GM12878 (cell line): ENCODE data around the gene BRAF. TPM values are rescaled to one million over a fixed set of nuclear protein-coding genes. Genes with fewer than 3 reads are reported as not detected.

Experiments
- BCL3 ChIP-seq: IDR thresholded peaks from 2 replicates; pipeline ENCODE4 v1.6.1; 2011; ENCODE audit warnings: borderline replicate concordance, low read depth, mild to moderate bottlenecking, moderate library complexity, low read length; ENCODE audit not compliant: insufficient read depth, poor library complexity, severe bottlenecking
- ESRRA ChIP-seq: IDR thresholded peaks from 2 replicates; pipeline ENCODE4 v1.6.1; 2012; ENCODE audit warnings: mild to moderate bottlenecking, low read length, improper control_type of control experiment
- HDAC2 ChIP-seq: fragments of 200-600 bp; sonication (generic); IDR thresholded peaks from 2 replicates; pipeline ENCODE4 v1.6.1; 2017
- HDAC6 ChIP-seq: fragments of 200-600 bp; sonication (generic); IDR thresholded peaks from one replicate; pipeline ENCODE4 v1.8.0; 2017; ENCODE audit warnings: antibody characterized with exemption; ENCODE audit not compliant: unreplicated experiment
- HDGF ChIP-seq: fragments of 450-650 bp; IDR thresholded peaks from 2 replicates; pipeline ENCODE4 v1.6.1; 2016; ENCODE audit warnings: antibody characterized with exemption
- MTA2 ChIP-seq: fragments of 450-650 bp; IDR thresholded peaks from 2 replicates; pipeline ENCODE4 v1.6.1; 2016; ENCODE audit warnings: low read depth, mild to moderate bottlenecking, moderate library complexity
- NFYA ChIP-seq: IDR thresholded peaks from 2 replicates; pipeline ENCODE4 v1.6.1; 2011; ENCODE audit warnings: low read depth, mild to moderate bottlenecking, low read length, improper control_type of control experiment, borderline replicate concordance
- PAX5 ChIP-seq: IDR thresholded peaks from 2 replicates; pipeline ENCODE4 v1.6.1; 2011; ENCODE audit warnings: low read depth, low read length, borderline replicate concordance
- PML ChIP-seq: IDR thresholded peaks from 2 replicates; pipeline ENCODE4 v1.6.1; 2012; ENCODE audit warnings: low read length, inconsistent platforms
- POLR2AphosphoS5 ChIP-seq: IDR thresholded peaks from 2 replicates; pipeline ENCODE4 v1.6.1; 2011; ENCODE audit warnings: mild to moderate bottlenecking, low read length, inconsistent platforms
- PRDM15 ChIP-seq: fragments of 450-650 bp; formaldehyde crosslinking; IDR thresholded peaks from 2 replicates; pipeline ENCODE4 v1.4.0; 2020; ENCODE audit warnings: mild to moderate bottlenecking, moderate library complexity
- RELB ChIP-seq: fragments of 450-650 bp; IDR thresholded peaks from 2 replicates; pipeline ENCODE4 v1.6.1; 2017; ENCODE audit warnings: low read depth, mild to moderate bottlenecking, moderate library complexity
- SMAD5 ChIP-seq: IDR thresholded peaks from 2 replicates; pipeline ENCODE4 v1.6.1; 2016; ENCODE audit warnings: antibody characterized with exemption, low read depth
- SP1 ChIP-seq: IDR thresholded peaks from one replicate; pipeline ENCODE4 v1.6.1; 2011; ENCODE audit warnings: low read depth, low read length
- STAT1 ChIP-seq: fragments of 450-650 bp; conservative IDR thresholded peaks from 2 replicates; pipeline ENCODE4 v1.6.1; 2014; ENCODE audit warnings: antibody characterized with exemption, mild to moderate bottlenecking
- USF2 ChIP-seq: IDR thresholded peaks from 2 replicates; pipeline ENCODE4 v1.6.1; 2011; ENCODE audit warnings: low read depth, low read length, improper control_type of control experiment, borderline replicate concordance
- YY1 ChIP-seq: IDR thresholded peaks from 2 replicates; pipeline ENCODE4 v1.6.1; 2011; ENCODE audit warnings: low read depth, mild to moderate bottlenecking, low read length
- ZBTB40 ChIP-seq: fragments of 450-650 bp; IDR thresholded peaks from 2 replicates; pipeline ENCODE4 v1.6.1; 2016; ENCODE audit warnings: mild to moderate bottlenecking, moderate library complexity, borderline replicate concordance
- ZNF384 ChIP-seq: IDR thresholded peaks from 2 replicates; pipeline ENCODE4 v1.6.1; 2012; ENCODE audit warnings: low read depth, mild to moderate bottlenecking, low read length, improper control_type of control experiment, borderline replicate concordance
- polyA plus RNA-seq, 11 experiments: library from polyadenylated mRNA; depleted of rRNA in 4 of 11; unstranded in 6 of 11; stranded (reverse) in 5 of 11; fragments of >200 nt; fragmentation: Nextera tagmentation in 4 of 11; fragmentation: Illumina TruSeq in 1 of 11; extraction: Ambion mirVana in 4 of 11; extraction: Trizol in 1 of 11; gene quantifications; 1 replicate in 1 of 11; 2 replicates in 10 of 11; pipeline versions ENCODE4 v1.2.1 to v1.2.3, GENCODE V29; 2011 to 2016; ENCODE audit warnings: inconsistent platforms in 2 of 11, missing spikeins in 2 of 11, low read depth in 1 of 11
- total RNA-seq, 4 experiments: library from RNA; depleted of rRNA in 3 of 4; stranded (reverse); fragments of >200 nt in 3 of 4; fragmentation: Illumina TruSeq in 1 of 4; extraction: Trizol in 1 of 4; gene quantifications; 2 replicates each; pipeline versions ENCODE4 v1.2.1 to v1.2.3, GENCODE V29; 2013 to 2021

The BRAF gene
- total and polyA plus RNA-seq, 10 of the 15 experiments (the other 5 are each of a cell fraction or from before 2014, with no cell fraction given): 2.6 to 31.0 (median 10.6) TPM

- TF ChIP-seq ZBTB40: peak; percentile 27; the same call in 1 of the 2 replicates
- TF ChIP-seq PAX5: no peak
- no peak; the same call in 1 of the 2 replicates for TF ChIP-seq USF2
- TF ChIP-seq RELB: no peak
- TF ChIP-seq STAT1: no peak
- TF ChIP-seq PML: no peak
- no peak for TF ChIP-seq POLR2AphosphoS5
- TF ChIP-seq ZNF384: no peak
- no peak for TF ChIP-seq PRDM15 (CRISPR knock-in tag)
- TF ChIP-seq SP1: no peak
- peak; percentile 83 for TF ChIP-seq MTA2
- TF ChIP-seq ESRRA: no peak
- no peak for TF ChIP-seq HDAC6
- TF ChIP-seq SMAD5: no peak
- no peak for TF ChIP-seq YY1
- no peak for TF ChIP-seq HDGF
- no peak for TF ChIP-seq BCL3
- no peak for TF ChIP-seq HDAC2
- TF ChIP-seq NFYA: no peak
Observed at GRCh38 chr7:140902303-140902953, 22.3 kb downstream of the BRAF start (continued).
